HepG2 (cell line): ENCODE results near the gene DPF1. TPM values are rescaled to one million over a fixed set of nuclear protein-coding genes. Genes with fewer than 3 reads are reported as not detected.

Source experiments
- DDIT3 ChIP-seq: sonication (generic); formaldehyde crosslinking; IDR thresholded peaks from 2 replicates; pipeline ENCODE4 v1.4.0; 2020; ENCODE audit warnings: mild to moderate bottlenecking, missing genetic modification reagents
- GFI1 ChIP-seq: sonication (generic); formaldehyde crosslinking; IDR thresholded peaks from 2 replicates; pipeline ENCODE4 v1.5.0; 2020; ENCODE audit warnings: missing genetic modification reagents, mild to moderate bottlenecking, borderline replicate concordance
- HOMEZ ChIP-seq: IDR thresholded peaks from 2 replicates; pipeline ENCODE4 v1.6.1; 2016; ENCODE audit warnings: low read depth
- KDM5B ChIP-seq: sonication (generic); formaldehyde crosslinking; IDR thresholded peaks from 2 replicates; pipeline ENCODE4 v1.4.0; 2020; ENCODE audit warnings: missing genetic modification reagents, mild to moderate bottlenecking, borderline replicate concordance
- MTERF4 ChIP-seq: sonication (generic); formaldehyde crosslinking; IDR thresholded peaks from 2 replicates; pipeline ENCODE4 v1.8.0; 2023; ENCODE audit warnings: mild to moderate bottlenecking, missing genetic modification reagents
- NBN ChIP-seq: fragments of 450-650 bp; conservative IDR thresholded peaks from 2 replicates; pipeline ENCODE4 v1.6.1; 2017
- NR0B2 ChIP-seq: sonication (generic); formaldehyde crosslinking; IDR thresholded peaks from 2 replicates; pipeline ENCODE4 v1.4.0; 2020; ENCODE audit warnings: mild to moderate bottlenecking, missing genetic modification reagents
- SOX6 ChIP-seq, 2 experiments: fragments of 450-650 bp in 1 of 2; sonication (generic) in 1 of 2; formaldehyde crosslinking in 1 of 2; IDR thresholded peaks; 2 replicates each; pipeline versions ENCODE4 v1.4.0 to v1.6.1; 2017 to 2020; ENCODE audit warnings: antibody characterized with exemption in 1 of 2, mild to moderate bottlenecking in 1 of 2, missing genetic modification reagents in 1 of 2
- TAF1 ChIP-seq: sonication (generic); formaldehyde crosslinking; IDR thresholded peaks from 2 replicates; pipeline ENCODE4 v1.4.0; 2020; ENCODE audit warnings: missing genetic modification reagents
- TGIF2 ChIP-seq: IDR thresholded peaks from 2 replicates; pipeline ENCODE4 v1.6.1; 2016; ENCODE audit warnings: control low read depth, missing compliant biosample characterization
- TOE1 ChIP-seq: sonication (generic); formaldehyde crosslinking; IDR thresholded peaks from 2 replicates; pipeline ENCODE4 v1.4.0; 2020; ENCODE audit warnings: mild to moderate bottlenecking, missing genetic modification reagents
- ZBTB20 ChIP-seq: sonication (generic); formaldehyde crosslinking; IDR thresholded peaks from 2 replicates; pipeline ENCODE4 v1.8.1; 2023; ENCODE audit warnings: missing genetic modification reagents, low read depth, mild to moderate bottlenecking, borderline replicate concordance
- ZMYM2 ChIP-seq: sonication (generic); formaldehyde crosslinking; IDR thresholded peaks from 2 replicates; pipeline ENCODE4 v1.8.0; 2022; ENCODE audit warnings: mild to moderate bottlenecking, missing genetic modification reagents
- ZNF17 ChIP-seq: sonication (generic); formaldehyde crosslinking; IDR thresholded peaks from 2 replicates; pipeline ENCODE4 v1.5.0; 2020; ENCODE audit warnings: mild to moderate bottlenecking, missing genetic modification reagents
- ZNF281 ChIP-seq: sonication (generic); formaldehyde crosslinking; IDR thresholded peaks from 2 replicates; pipeline ENCODE4 v1.4.0; 2020; ENCODE audit warnings: missing genetic modification reagents, borderline replicate concordance
- ZNF451 ChIP-seq: sonication (generic); formaldehyde crosslinking; IDR thresholded peaks from 2 replicates; pipeline ENCODE4 v1.5.0; 2020; ENCODE audit warnings: mild to moderate bottlenecking, missing genetic modification reagents
- ZNF557 ChIP-seq: sonication (generic); formaldehyde crosslinking; IDR thresholded peaks from 2 replicates; pipeline ENCODE4 v1.4.0; 2020; ENCODE audit warnings: missing genetic modification reagents
- ZNF678 ChIP-seq: sonication (generic); formaldehyde crosslinking; IDR thresholded peaks from 2 replicates; pipeline ENCODE4 v1.4.0; 2020; ENCODE audit warnings: mild to moderate bottlenecking, missing genetic modification reagents
- ZNF740 ChIP-seq: sonication (generic); formaldehyde crosslinking; IDR thresholded peaks from 2 replicates; pipeline ENCODE4 v1.4.0; 2020; ENCODE audit warnings: missing genetic modification reagents
- ZSCAN20 ChIP-seq: sonication (generic); formaldehyde crosslinking; IDR thresholded peaks from 2 replicates; pipeline ENCODE4 v1.4.0; 2020; ENCODE audit warnings: missing genetic modification reagents, mild to moderate bottlenecking, borderline replicate concordance
- polyA plus RNA-seq, 8 experiments: library from polyadenylated mRNA; depleted of rRNA in 3 of 8; stranded (reverse) in 7 of 8; unstranded in 1 of 8; fragments of >200 nt; fragmentation: Illumina TruSeq in 4 of 8; extraction: Trizol in 4 of 8; gene quantifications; 2 replicates each; pipeline versions ENCODE4 v1.2.1 to v1.2.3, GENCODE V29; 2011 to 2016; ENCODE audit warnings: low read depth in 4 of 8, missing spikeins in 1 of 8, mixed read lengths in 1 of 8; ENCODE audit not compliant: insufficient read depth in 1 of 8
- total RNA-seq, 5 experiments: library from RNA; depleted of rRNA; stranded (reverse); fragments of >200 nt; fragmentation: Illumina TruSeq; extraction: Trizol; gene quantifications; 2 replicates each; pipeline ENCODE4 v1.2.3, GENCODE V29; 2016; ENCODE audit warnings: low read depth in 1 of 5

Gene DPF1
- total and polyA plus RNA-seq, 2 of the 13 experiments (the other 11 are each of a cell fraction or from before 2014, with no cell fraction given): 1.0 to 3.2 TPM

- TF ChIP-seq MTERF4 (CRISPR knock-in tag) (no peak), ZNF678 (no peak), ZNF451 (no peak), ZNF557 (CRISPR knock-in tag) (no peak), KDM5B (peak; percentile 70), NBN (no peak), TGIF2 (CRISPR knock-in tag) (no peak), HOMEZ (CRISPR knock-in tag) (no peak), GFI1 (CRISPR knock-in tag) (peak; percentile 66; the same call in 1 of the 2 replicates), ZSCAN20 (no peak), ZBTB20 (CRISPR knock-in tag) (no peak), ZNF281 (no peak), NR0B2 (CRISPR knock-in tag) (no peak), TOE1 (no peak), ZMYM2 (CRISPR knock-in tag) (0 out of 2 replicates have a peak, but pooled peaks have one; percentile 40), DDIT3 (no peak), ZNF17 (no peak), ZNF740 (CRISPR knock-in tag) (no peak), TAF1 (no peak; the same call in 1 of the 2 replicates), SOX6 (IDR thresholded peaks at IDR 0.05) (no peak), SOX6 (CRISPR knock-in tag; IDR thresholded peaks at IDR 0.05) (0 out of 2 replicates have a peak, but pooled peaks have one; percentile 18)
Measured at GRCh38 chr19:38224014-38224862, at the start of gene DPF1 (continued).
